ENCODE measurements around the gene PBX2.
"Not testable (repeated sequence)": the region's sequence is repeated elsewhere in the genome, so short reads cannot be mapped to it uniquely, and the experiment has no call there.

PBX2 gene

DNA sequence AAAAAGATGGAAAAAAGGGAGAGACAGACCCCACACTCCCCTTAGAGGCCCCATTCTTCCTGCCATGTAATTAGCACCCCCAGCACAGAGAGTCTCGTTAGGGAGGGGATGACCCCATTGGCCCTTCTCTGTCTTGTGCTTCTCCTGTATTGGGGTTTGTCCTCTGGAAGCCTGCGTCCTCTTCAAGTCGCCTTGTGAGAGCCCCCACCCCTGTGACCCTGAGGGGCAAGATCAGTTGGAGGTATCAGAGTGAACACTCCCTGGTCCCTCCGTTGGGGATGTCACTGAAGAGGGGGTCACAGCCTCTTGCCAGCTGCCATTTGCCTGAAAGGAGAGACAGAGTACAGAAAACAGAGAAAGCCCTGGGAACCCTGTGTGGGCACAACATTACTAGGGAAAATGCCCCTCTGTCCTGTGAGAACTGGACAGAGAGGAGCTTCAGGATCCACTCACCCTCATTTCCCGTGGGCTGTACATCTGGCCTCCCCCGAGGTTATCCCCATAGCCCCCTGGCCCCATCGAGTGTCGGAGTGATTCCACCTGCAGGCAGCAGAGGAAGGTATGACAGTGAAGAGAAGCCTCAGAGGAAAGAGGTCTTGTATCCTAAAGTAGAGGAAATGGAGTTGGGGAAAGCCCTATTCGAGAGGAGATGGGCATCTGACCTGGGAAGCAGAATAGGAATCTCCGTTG is 3.7 kb downstream of the PBX2 start:
- not testable (repeated sequence) for DNase-seq (ENCODE audit: low spot score)

GRCh38 chr6:32185681-32186131 is 4.3 kb downstream of the PBX2 start:
- peak; percentile 78 for DNase-seq (ENCODE audit: low spot score)

GRCh38 chr6:32184084-32184640 is 5.8 kb downstream of the PBX2 start, which contains the start of gene AGER:
Gene AGER (minus strand): TSS chr6:32184253. CDS start chr6:32184222, 31 bp downstream.
- DNase-seq (ENCODE audit: low spot score): no peak

DNA sequence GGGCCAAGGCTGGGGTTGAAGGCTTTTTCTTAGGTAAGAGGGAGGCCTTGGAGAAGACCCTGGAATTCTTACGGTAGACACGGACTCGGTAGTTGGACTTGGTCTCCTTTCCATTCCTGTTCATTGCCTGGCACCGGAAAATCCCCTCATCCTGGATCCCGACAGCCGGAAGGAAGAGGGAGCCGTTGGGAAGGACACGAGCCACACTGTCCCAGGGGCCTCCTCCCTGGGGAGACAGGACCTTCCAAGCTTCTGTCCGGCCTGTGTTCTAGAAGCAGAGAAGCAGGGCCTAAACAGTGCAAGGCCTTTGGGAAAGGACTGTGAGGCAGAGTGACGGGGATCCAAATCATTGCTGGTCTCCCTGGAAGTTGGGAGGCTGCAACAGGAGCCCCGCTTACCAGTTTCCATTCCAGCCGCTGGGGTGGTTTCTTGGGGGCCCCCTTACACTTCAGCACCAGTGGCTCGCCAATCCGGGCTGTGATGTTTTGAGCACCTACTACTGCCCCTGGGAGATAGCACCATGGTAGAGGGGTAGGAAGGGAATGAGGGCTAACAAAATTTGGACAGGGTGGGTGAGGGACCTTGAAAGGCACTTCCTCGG is 6.4 kb downstream of the PBX2 start:
- DNase-seq (ENCODE audit: low spot score): no peak

DNA sequence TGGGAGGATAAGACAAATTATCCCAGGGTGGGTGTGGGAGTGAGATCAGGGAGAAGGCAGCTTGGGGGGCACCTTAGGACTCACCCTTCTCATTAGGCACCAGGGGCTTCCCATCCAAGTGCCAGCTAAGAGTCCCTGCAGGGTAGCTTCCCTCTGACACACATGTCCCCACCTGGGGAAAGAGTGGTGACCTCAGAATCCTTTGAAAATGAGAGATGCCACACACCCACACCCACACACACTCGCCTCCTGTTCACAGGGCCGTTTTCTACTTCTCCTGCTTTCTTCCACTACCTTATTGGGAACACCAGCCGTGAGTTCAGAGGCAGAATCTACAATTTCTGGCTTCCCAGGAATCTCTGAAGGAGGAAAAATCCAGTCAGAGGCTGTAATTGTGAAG is 7.0 kb downstream of the PBX2 start:
- DNase-seq (ENCODE audit: low spot score): no peak

DNA sequence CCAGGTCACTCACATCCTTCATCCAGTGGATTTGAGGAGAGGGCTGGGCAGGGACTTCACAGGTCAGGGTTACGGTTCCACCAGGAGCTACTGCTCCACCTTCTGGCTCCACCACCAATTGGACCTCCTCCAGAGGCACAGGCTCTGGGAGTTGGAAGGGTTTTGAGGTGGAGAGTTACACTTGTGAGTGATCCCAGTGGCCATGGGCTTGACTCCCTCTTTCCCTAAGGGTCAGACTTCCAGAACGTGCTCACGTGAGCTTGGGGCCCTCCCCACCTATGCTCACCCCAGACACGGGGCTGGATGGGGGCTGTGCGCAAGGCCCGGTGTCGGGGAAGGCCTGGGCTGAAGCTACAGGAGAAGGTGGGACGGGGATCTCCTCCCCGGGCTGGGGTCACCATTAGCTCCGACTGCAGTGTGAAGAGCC is 7.4 kb downstream of the PBX2 start:
- no peak for DNase-seq (ENCODE audit: low spot score)

DNA sequence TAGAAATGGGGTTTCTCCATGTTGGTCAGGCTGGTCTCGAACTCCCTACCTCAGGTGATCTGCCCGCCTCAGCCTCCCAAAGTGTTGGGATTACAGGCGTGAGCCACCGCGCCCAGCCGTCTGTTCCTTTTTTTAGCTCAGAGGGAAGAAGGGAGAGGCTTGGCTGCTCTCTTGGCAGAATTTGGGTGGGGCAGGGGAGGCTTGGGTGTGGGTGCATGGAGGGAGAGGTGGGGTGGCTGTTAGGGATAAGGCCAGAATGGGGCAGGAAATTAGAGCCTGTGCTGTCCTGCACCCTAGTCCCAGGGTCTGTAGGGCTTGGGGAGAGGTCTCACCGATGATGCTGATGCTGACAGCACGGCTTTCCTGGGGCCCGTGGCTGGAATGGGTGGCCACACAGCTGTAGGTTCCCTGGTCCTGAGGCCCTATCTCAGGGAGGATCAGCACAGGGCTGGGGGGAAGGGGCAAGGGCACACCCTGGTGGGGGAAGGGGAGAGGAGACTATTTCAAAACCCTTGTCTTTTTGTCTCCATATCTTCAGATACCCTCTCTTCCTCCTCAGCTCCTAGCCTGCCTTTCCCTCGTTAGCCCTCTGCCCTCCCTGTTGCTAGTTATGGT is 8.0 kb downstream of the PBX2 start:
- no peak for DNase-seq (ENCODE audit: low spot score)

DNA sequence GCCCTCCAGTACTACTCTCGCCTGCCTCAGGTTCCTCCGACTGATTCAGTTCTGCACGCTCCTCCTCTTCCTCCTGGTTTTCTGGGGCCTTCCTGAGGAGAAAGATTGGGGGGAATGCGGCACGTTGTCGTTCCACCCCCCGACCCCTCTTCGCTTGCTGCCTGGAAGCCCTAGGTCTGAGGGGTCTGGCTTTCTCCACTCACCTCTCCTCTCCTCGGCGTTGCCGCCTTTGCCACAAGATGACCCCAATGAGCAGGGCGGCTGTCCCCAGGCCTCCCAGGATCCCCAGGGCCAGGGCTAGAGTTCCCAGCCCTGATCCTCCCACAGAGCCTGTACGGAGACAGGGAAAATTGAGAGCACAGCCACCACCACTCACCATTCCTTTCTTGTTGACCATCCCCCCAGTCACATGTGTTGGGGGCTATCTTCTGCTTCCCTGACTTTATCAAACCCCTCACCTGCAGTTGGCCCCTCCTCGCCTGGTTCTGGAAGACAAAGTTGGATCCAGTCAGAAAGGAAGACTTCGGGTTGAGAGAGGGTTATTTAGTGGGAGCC is 8.8 kb downstream of the PBX2 start:
- no peak for DNase-seq (ENCODE audit: low spot score)

GRCh38 chr6:32179766-32180405 is 10.1 kb downstream of the PBX2 start:
- DNase-seq (ENCODE audit: low spot score): no peak

- no peak for DNase-seq (ENCODE audit: low spot score)
These were observed 11.2 kb downstream of the PBX2 start for GRCh38 chr6:32178547-32179440.

DNA sequence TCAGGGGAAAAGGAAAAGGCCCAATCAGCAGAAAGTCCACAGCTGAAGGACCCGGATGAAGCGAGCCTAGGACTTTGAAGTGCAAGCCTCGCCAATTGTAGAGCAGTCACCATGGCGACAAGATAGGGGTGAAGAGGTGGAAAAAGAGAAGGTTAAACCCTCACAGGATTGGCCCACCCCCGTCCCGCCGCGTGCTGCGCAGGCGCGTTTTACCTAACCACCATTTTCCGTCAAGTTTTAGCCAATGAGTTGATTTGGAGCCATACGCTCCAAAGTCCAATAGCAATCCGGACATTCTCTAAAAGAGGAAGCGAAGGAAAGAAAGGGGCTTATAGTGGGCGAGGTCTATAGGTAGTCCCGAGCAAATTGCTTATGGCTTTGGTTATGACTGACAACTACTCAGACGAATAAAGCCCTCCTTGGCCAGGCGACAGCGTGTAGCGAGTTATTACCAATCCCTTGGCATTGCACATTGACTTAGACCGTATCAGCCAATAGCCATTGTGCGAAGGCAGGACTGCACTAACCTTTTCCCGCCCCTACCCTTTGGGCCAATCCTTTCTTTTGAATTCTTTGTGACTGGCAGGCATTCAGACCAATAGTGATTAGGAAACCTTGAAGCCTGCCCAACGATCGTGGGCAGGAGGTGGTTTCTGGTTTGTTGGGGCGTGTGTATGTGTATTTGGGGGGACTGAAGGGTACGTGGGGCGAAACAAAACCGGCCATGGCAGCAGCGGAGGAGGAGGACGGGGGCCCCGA is 12.0 kb downstream of the PBX2 start, which contains the start of gene RNF5:
Gene RNF5 (plus strand): TSS at position 618 of the 759 bp plus-strand sequence. CDS start 107 bp downstream, at position 725.
- peak; percentile 99 for DNase-seq (ENCODE audit: low spot score)

DNA sequence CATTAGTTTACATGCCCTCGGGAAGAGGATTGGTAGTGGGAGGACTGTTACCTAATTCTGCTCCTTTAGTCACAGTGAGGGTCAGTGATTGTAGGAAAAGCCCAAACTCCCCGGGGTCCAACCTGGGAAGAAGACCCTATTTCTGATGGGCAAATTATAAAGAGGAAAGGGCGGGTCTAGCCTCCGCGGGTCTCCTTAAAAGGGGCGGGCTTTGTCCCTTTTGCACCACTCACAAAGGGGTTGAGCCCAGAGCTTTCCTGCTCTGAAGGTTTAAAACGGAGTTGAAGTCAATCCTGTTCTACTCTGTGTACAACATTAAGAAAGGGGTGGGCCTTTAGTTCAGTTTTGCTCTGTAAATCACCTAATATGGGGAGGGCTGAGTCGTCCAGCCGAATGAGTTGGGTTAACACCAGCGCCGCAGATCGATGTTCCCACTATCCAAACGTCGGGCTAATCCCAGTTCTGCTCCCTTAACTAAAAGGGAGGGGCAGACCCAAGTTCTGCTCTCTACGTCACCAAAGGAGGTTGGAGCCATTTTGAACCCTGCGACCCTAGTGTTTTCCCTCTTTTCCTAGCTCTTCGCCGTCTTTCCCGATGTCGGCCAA is 12.7 kb downstream of the PBX2 start:
- DNase-seq (ENCODE audit: low spot score): no peak

DNA sequence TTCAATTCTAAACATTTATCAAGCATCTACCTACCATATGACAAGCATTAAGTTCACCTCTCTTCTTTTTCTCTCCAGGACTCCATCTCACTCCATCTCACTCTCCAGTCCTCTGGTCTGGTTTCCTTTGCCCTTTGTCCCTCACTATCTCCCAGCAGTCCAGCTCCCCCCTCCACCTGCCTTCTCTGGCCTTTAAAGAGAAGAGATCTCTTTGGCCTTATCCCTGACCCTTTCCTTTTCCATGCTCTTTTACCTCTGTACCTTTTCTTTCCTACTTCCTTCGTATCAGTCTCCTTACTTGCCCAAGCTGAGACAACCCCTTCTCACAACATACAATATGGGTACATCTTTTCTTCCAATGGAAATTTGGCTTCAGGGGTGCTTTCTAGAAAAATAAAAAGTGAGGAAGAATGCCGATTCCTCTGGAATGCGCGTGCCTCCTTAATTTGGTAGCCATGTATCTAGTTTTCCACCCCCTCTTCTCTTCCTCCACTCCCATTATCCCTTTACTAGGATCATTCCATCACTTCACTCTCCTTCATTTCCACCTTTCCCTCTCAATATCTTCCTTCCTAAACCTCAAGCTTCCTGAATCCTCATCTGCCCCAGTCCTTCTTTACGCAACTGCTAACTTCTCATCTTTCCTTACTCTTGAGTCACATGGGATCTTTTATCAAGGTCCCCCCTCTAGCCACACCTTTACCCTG is 13.4 kb downstream of the PBX2 start:
- DNase-seq (ENCODE audit: low spot score): no peak

- DNase-seq (ENCODE audit: low spot score): peak; percentile 96
These were observed 14.1 kb downstream of the PBX2 start, which contains the start of gene AGPAT1 for GRCh38 chr6:32175711-32176475. Gene AGPAT1 (minus strand): TSS chr6:32176084. CDS start chr6:32171496, 4,588 bp downstream.

GRCh38 chr6:32175322-32175710 is 14.7 kb downstream of the PBX2 start:
- DNase-seq (ENCODE audit: low spot score): no peak

DNA sequence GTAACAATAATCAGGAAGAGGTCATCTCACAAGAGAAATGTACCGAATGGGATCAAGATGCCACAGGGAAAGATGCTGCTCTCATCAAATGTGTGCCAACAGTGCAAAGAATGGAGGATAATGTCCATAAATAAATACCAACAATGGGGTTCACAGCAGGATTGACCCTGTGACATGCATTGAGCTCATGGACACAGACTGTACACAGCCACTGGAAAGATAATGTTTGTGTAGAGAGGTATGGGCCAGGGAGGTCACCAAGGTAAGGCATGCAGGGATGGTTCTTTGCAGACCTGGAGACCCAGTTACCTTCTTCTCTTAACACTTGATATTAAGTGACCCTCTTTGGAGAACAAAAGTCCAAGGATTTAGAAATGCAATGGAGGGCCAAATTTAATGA is 15.6 kb downstream of the PBX2 start:
- no peak for DNase-seq (ENCODE audit: low spot score)

DNA sequence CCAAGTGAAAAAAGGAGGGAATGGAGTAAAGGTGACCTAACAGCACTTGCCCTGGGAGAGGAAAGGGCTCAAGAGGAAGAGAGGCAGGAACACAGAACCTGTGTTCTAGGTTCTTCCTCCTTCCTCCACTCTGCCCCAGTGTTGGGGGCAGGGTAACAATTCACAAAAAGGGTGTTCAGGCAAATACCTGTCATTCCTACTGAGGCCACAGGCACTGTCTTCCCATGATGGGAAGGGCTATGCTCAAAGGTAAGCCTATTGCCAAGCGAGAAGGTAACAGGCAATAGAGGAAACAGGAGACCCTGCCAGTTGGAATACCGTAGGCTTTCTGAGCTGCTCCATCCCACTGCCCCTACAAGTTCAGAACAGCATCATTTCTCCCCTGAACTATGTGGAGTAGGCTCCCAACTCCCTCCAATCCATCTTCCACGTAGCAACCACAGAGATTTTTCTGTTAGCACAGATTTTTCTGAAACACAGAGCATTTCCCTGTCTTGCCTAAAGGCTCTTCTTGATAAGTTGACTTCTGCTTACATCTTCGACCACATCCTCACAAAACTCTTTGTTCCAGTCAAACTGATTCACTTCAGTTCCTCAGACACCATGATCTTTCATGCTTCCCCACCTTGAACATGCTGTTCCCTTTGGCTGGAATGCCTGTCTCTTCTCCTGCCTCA is 16.8 kb downstream of the PBX2 start:
- DNase-seq (ENCODE audit: low spot score): no peak

DNA sequence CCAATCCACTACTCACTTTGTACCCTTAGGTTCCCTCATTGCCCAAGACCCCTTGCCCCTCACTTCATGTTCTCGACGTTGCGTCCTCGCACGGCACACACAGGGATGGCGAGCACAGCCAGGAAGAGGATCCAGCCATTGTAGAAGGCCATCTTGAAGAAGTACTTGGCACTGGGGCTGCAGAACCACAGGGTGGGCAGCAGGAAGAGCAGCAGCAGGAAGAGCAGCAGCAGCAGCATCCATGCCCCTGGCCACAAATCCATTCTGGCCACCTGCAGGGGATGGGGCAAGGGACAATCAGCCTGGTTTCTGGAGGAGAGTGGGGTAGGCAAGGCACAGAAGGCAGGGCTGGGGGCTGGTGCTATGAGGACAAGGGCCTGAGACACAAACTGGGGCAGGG is 18.8 kb downstream of the PBX2 start:
- DNase-seq (ENCODE audit: low spot score): no peak

All from COLO829 (cell line).